ENCODE results near the gene NEDD9.

Gene NEDD9

DNA sequence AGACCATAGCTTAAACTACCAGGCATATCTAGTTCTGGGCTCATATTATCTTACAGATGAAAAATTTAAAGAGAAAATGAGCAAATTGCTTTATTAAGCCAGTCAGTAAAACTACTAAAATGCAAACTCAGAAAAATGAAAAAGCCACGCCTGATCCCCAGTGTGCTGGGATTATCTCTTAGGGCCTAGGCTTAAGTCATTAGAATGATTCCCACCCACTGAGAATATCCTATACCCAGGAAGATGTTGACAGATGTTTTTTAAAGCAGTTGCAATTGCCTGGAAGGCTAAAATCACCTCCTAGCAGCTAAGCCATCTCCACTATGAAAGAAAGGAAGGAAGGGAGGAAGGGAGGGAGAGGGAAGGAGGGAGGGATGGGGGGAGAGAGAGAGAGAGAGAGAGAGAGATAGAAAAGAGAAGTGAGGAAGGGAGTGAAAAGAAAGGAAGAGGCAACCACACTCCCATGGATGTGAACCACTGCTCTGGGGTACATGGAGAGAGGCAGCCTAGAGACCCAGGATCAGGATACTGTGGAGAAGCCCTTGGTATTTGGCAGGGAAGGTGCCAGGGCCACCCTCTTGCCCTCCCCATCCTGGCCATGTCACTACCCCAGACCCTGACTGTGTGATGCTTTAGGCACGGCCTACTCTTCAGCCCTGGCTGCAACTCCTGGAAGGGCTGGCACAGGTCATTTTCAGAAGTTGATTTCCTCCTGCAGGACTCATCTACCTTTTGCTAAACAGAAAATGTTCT, 21.9 kb downstream of the NEDD9 start:
- Histone ChIP-seq H3K27me3 (ENCODE audit: control insufficient read depth in 1 of 2, insufficient read depth in 2 of 2, low read length in 2 of 2) (no peaks in the 10 kb centered on the region), H3K9me3 (ENCODE audit: low read length) (no peaks in the 10 kb centered on the region), H3K9ac (ENCODE audit: low read length) (no peak overlapping the region), H3K36me3 (ENCODE audit: insufficient read depth, low read length) (no peaks in the 10 kb centered on the region), H3K4me1 (ENCODE audit: insufficient read depth, low read length) (peaks cover 43% of the 10 kb centered on the region), H3K4me3 (ENCODE audit: low read depth in 1 of 2, low read length in 2 of 2) (no peak overlapping the region), H3K27ac (ENCODE audit: low read depth, low read length) (no peak overlapping the region)

DNA sequence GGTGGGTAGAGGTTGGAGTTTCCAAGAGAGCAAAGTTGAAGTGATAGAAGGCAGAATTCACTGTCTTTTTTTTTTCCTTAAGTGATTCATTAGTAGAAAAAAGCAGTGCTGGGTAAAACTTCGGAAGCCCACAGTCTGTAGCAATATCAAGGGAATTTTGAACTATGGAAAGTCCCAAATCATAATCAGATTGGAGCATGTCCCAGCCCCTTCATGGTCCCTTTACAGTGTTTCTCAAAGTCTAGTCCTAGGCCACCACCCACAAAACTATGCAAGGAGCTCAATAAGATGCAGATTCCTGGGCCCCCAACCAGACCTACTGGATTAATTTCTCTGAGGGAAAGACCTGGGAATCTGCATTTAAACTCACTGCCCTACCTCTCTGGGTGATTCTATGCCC, 22.6 kb downstream of the NEDD9 start:
- H3K9ac ChIP-seq (ENCODE audit: low read length), result no peak overlapping the region
- peaks cover 36% of the 10 kb centered on the region for H3K4me1 ChIP-seq (ENCODE audit: insufficient read depth, low read length)
- H3K4me3 ChIP-seq (ENCODE audit: low read depth in 1 of 2, low read length in 2 of 2), result no peak overlapping the region
- H3K9me3 ChIP-seq (ENCODE audit: low read length), result no peaks in the 10 kb centered on the region
- H3K27ac ChIP-seq (ENCODE audit: low read depth, low read length), result no peak overlapping the region
- no peaks in the 10 kb centered on the region for H3K36me3 ChIP-seq (ENCODE audit: insufficient read depth, low read length)
- H3K27me3 ChIP-seq (ENCODE audit: control insufficient read depth in 1 of 2, insufficient read depth in 2 of 2, low read length in 2 of 2), result no peaks in the 10 kb centered on the region

DNA sequence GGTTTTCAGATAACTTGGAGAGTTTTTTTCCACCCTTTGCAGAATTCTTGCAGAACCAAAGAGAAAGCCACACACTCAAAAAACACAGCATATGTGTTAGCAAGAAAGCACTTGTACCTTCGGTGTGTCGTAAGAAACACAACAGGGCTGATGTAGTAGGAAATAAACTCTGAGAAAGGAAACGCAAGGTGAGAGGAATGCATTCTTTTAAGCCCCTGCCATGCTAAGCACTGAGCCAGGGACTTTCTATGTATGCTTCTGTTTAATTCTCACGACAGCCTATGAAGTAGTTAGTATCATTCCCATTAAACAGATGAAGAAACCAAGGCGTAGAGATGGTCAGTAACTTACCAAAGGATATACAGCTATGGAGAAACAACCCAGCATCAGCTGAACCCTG, 23.1 kb downstream of the NEDD9 start:
- Histone ChIP-seq H3K4me1 (ENCODE audit: insufficient read depth, low read length) (peaks cover 31% of the 10 kb centered on the region), H3K4me3 (ENCODE audit: low read depth in 1 of 2, low read length in 2 of 2) (no peak overlapping the region), H3K9ac (ENCODE audit: low read length) (no peak overlapping the region), H3K36me3 (ENCODE audit: insufficient read depth, low read length) (no peaks in the 10 kb centered on the region), H3K27me3 (ENCODE audit: control insufficient read depth in 1 of 2, insufficient read depth in 2 of 2, low read length in 2 of 2) (no peaks in the 10 kb centered on the region), H3K27ac (ENCODE audit: low read depth, low read length) (no peak overlapping the region), H3K9me3 (ENCODE audit: low read length) (no peaks in the 10 kb centered on the region)

DNA sequence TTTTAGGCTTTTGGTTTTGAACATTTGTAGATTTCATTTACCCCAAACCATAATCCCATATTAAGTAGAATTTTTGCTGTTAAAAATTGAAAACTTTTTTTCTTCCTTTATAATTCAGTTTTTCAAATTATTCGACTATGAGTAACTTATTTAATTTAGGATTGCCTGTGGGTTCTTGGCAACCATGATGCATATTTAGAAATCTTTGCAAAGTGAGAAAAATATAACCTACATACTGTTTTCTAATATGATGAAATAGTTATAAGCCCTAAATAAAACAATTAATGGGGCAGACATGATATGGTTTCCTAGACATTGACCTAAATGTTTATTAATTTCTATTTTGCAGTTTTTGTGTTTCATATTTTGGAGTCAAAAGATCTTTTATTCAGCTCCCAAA, 23.6 kb downstream of the NEDD9 start:
- Histone ChIP-seq H3K9ac (ENCODE audit: low read length) (no peak overlapping the region), H3K27me3 (ENCODE audit: control insufficient read depth in 1 of 2, insufficient read depth in 2 of 2, low read length in 2 of 2) (no peaks in the 10 kb centered on the region), H3K4me3 (ENCODE audit: low read depth in 1 of 2, low read length in 2 of 2) (no peak overlapping the region), H3K4me1 (ENCODE audit: insufficient read depth, low read length) (peaks cover 26% of the 10 kb centered on the region), H3K9me3 (ENCODE audit: low read length) (no peaks in the 10 kb centered on the region), H3K36me3 (ENCODE audit: insufficient read depth, low read length) (no peaks in the 10 kb centered on the region), H3K27ac (ENCODE audit: low read depth, low read length) (no peak overlapping the region)

DNA sequence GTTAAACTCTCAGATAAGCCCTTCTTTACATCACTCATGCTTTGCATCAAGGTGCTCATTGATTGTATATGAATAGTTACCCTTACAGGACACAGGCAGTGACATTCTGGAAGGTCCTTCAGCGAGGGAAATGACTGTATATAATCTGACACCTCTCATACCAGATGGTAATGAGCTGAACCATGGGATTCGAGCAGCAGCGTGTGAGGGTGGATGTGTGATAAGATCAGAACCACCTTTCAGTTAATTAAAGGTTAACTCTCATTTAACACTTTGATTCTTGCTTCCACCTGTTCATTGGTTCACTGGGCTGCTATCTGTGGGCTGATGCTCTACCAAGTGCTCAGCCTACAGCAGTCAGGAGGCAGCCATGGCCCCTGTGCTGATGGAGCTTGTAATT, 24.2 kb downstream of the NEDD9 start:
- Histone ChIP-seq H3K27ac (ENCODE audit: low read depth, low read length) (no peak overlapping the region), H3K36me3 (ENCODE audit: insufficient read depth, low read length) (no peaks in the 10 kb centered on the region), H3K4me3 (ENCODE audit: low read depth in 1 of 2, low read length in 2 of 2) (no peak overlapping the region), H3K9me3 (ENCODE audit: low read length) (no peaks in the 10 kb centered on the region), H3K27me3 (ENCODE audit: control insufficient read depth in 1 of 2, insufficient read depth in 2 of 2, low read length in 2 of 2) (no peaks in the 10 kb centered on the region), H3K9ac (ENCODE audit: low read length) (no peak overlapping the region), H3K4me1 (ENCODE audit: insufficient read depth, low read length) (peaks cover 20% of the 10 kb centered on the region)

GRCh38 chr6:11207199-11207968, 25.1 kb downstream of the NEDD9 start:
- Histone ChIP-seq H3K9ac (ENCODE audit: low read length) (no peak overlapping the region), H3K4me3 (ENCODE audit: low read depth in 1 of 2, low read length in 2 of 2) (no peak overlapping the region), H3K36me3 (ENCODE audit: insufficient read depth, low read length) (no peaks in the 10 kb centered on the region), H3K4me1 (ENCODE audit: insufficient read depth, low read length) (peaks cover 11% of the 10 kb centered on the region), H3K27ac (ENCODE audit: low read depth, low read length) (no peak overlapping the region), H3K27me3 (ENCODE audit: control insufficient read depth in 1 of 2, insufficient read depth in 2 of 2, low read length in 2 of 2) (no peaks in the 10 kb centered on the region), H3K9me3 (ENCODE audit: low read length) (no peaks in the 10 kb centered on the region)

DNA sequence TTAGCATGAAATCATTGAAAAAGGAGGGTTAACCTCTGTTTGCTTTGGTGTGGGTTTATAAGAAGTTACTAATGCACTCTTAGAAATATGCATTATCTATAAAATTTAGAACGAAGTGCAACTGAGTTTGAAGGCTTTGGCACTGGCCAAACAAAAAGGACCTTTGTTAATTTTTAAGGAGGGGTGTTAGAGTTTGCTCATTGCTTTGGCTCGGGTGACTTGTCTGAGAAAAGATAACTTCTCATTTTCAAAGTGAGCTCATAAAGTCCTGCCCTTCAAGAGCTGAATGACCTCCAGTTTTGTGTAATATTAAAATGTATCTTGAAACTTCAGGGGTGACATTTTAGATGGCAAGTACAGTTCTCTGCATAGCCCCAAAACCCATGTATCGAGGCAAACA, 25.9 kb downstream of the NEDD9 start:
- Histone ChIP-seq H3K27me3 (ENCODE audit: control insufficient read depth in 1 of 2, insufficient read depth in 2 of 2, low read length in 2 of 2) (no peaks in the 10 kb centered on the region), H3K27ac (ENCODE audit: low read depth, low read length) (no peak overlapping the region), H3K9ac (ENCODE audit: low read length) (no peak overlapping the region), H3K9me3 (ENCODE audit: low read length) (no peaks in the 10 kb centered on the region), H3K4me3 (ENCODE audit: low read depth in 1 of 2, low read length in 2 of 2) (no peak overlapping the region), H3K36me3 (ENCODE audit: insufficient read depth, low read length) (no peaks in the 10 kb centered on the region), H3K4me1 (ENCODE audit: insufficient read depth, low read length) (peaks cover 7% of the 10 kb centered on the region)

DNA sequence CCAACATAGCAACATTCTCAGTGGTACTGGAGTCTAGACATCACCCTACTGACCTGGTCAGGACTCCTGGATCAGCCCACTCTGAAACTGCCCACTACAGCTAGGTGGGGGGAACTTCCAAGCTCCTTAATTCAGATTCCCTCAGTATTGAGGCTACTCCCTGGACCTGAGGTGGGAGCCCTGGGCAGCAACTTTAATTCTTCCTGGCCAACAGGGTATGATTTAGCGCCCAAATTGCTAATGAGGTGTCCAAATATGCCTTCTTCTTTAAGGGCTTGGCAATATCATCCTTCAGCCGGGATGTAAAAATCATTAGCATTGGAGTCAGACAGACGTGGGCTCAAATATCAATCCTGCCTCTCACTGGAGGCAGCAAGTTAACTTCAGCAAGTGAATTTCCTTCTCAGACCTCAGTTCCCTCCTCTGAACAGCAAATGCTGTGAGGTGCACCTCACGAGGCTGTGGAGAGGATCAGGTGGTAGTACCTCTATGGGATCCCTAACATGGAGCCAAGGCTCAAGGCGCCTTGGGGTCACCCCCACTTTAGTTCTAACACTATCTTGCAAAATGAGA, 27.6 kb downstream of the NEDD9 start:
- Histone ChIP-seq H3K4me3 (ENCODE audit: low read depth in 1 of 2, low read length in 2 of 2) (no peak overlapping the region), H3K9me3 (ENCODE audit: low read length) (no peaks in the 10 kb centered on the region), H3K9ac (ENCODE audit: low read length) (no peak overlapping the region), H3K36me3 (ENCODE audit: insufficient read depth, low read length) (no peaks in the 10 kb centered on the region), H3K27me3 (ENCODE audit: control insufficient read depth in 1 of 2, insufficient read depth in 2 of 2, low read length in 2 of 2) (no peaks in the 10 kb centered on the region), H3K27ac (ENCODE audit: low read depth, low read length) (no peak overlapping the region), H3K4me1 (ENCODE audit: insufficient read depth, low read length) (peaks cover 7% of the 10 kb centered on the region)

DNA sequence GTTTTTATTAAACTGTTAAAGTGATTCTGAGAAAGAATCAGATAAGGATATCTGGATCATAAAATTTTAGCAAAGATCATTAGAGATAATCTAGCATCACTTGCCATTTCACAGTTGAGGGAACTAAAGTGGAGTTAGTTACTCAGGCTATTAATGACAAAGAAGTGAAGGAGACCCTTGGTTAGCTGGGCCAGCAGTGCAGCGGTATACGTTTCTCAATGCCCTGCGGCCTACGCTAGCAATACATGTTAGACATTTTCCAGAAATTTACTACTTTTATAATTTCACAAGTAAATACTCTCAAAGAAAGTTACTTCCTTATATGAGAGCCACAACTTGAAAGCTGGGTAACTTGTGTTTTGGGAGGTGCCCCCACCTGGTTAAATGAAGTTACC, 28.5 kb downstream of the NEDD9 start:
- Histone ChIP-seq H3K9ac (ENCODE audit: low read length) (no peak overlapping the region), H3K9me3 (ENCODE audit: low read length) (no peaks in the 10 kb centered on the region), H3K4me3 (ENCODE audit: low read depth in 1 of 2, low read length in 2 of 2) (no peak overlapping the region), H3K27me3 (ENCODE audit: control insufficient read depth in 1 of 2, insufficient read depth in 2 of 2, low read length in 2 of 2) (no peaks in the 10 kb centered on the region), H3K36me3 (ENCODE audit: insufficient read depth, low read length) (no peaks in the 10 kb centered on the region), H3K27ac (ENCODE audit: low read depth, low read length) (no peak overlapping the region), H3K4me1 (ENCODE audit: insufficient read depth, low read length) (peaks cover 7% of the 10 kb centered on the region)

DNA sequence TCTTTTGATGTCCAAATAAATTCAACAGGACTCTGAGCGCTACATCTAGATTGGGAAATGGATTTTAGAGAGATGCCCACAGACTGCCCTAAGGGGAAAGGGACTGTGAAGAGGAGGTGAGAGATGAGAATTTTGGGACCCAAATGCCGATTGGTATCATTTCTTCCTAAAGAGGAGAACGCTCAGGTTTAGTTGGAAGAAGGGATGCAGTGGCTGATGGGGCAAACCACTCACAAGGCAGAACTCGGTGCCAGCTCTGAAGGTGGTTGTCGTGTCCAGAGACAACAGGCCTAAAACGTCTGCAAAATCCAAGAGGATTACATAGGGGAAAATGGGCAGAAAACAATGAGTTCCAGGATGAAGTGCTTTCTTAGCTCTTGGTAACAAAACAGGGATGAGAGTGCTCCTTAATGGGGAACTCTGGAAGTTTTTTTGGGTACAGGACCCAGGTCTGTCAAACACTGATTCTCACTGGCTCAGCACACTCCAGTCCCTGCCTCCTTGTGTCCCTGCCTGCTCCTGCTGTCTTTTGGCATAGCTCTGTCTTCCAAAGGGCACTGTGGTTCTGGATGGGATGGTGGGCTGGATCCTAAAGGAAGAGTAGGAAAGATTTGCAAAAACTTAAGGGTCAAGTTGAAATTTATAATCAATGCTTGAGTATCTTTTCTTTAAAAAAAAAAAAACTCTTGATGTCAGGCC, 29.0 kb downstream of the NEDD9 start:
- Histone ChIP-seq H3K36me3 (ENCODE audit: insufficient read depth, low read length) (no peaks in the 10 kb centered on the region), H3K4me3 (ENCODE audit: low read depth in 1 of 2, low read length in 2 of 2) (no peak overlapping the region), H3K27me3 (ENCODE audit: control insufficient read depth in 1 of 2, insufficient read depth in 2 of 2, low read length in 2 of 2) (no peaks in the 10 kb centered on the region), H3K27ac (ENCODE audit: low read depth, low read length) (no peak overlapping the region), H3K9ac (ENCODE audit: low read length) (no peak overlapping the region), H3K9me3 (ENCODE audit: low read length) (no peaks in the 10 kb centered on the region), H3K4me1 (ENCODE audit: insufficient read depth, low read length) (peaks cover 7% of the 10 kb centered on the region)

DNA sequence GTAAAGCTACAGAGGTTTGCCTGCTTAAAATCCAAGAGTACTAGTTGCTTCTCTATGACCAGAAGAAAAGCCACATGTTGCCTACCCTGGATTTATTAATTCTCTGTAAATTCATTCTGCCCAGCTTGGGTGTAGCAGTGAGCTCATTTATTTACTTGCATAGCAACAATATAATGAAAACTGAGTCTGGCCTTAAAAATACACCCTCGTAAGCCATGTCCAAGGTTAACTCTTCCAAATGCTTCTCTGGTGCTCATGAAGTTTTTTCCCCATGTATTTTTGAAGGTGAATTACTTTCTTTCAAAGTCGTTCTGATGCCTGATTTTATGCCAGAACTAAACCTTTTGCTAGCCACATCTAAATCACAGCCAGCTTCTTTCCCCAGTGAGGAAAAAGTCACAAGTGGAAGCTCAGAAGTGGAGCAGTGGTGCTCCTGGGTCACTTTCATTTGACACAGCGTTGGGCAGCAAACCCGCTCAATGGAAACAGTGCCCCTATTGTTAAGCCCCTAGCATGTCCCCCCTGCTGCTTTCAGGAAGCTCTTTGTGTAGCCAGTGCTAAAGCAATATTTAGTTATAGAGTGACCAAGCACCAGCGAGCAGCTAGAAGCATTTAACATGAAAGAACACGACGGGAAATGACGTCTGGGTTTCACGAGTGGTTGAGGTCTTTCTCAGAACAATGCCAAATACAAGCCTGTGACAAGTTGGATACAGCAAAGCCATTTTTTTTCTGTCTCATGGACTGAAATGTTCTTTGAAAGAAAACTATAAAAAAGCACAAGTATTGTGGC, 29.8 kb downstream of the NEDD9 start:
- H3K4me1 ChIP-seq (ENCODE audit: insufficient read depth, low read length), result peaks cover 7% of the 10 kb centered on the region
- no peaks in the 10 kb centered on the region for H3K27me3 ChIP-seq (ENCODE audit: control insufficient read depth in 1 of 2, insufficient read depth in 2 of 2, low read length in 2 of 2)

More for the DNA sequence above, 29.8 kb downstream of the NEDD9 start:
- no peaks in the 10 kb centered on the region for H3K9me3 ChIP-seq (ENCODE audit: low read length)
- H3K4me3 ChIP-seq (ENCODE audit: low read depth in 1 of 2, low read length in 2 of 2), result no peak overlapping the region
- no peak overlapping the region for H3K27ac ChIP-seq (ENCODE audit: low read depth, low read length)
- H3K9ac ChIP-seq (ENCODE audit: low read length), result no peak overlapping the region
- no peaks in the 10 kb centered on the region for H3K36me3 ChIP-seq (ENCODE audit: insufficient read depth, low read length)

All from muscle layer of colon (tissue), 2 donors.